Measurements from ENCODE around the gene SNF8. TPM values are rescaled to one million over a fixed set of nuclear protein-coding genes. Genes with fewer than 3 reads are reported as not detected.

SNF8 gene
- total RNA-seq, 1 experiment from 2014 or later: 156 TPM

- no peaks in the 10 kb centered on the region for H3K9me3 Mint-ChIP-seq (ENCODE audit: unreplicated experiment)
- TF ChIP-seq CTCF (IDR thresholded peaks at IDR 0.05; ENCODE audit: unreplicated experiment): no peak
- no peak overlapping the region for H3K4me3 Mint-ChIP-seq (ENCODE audit: unreplicated experiment)
- BruUV-seq (replicated peaks): no TSS peak
- peaks cover 17% of the 10 kb centered on the region for H3K36me3 Mint-ChIP-seq (ENCODE audit: insufficient read depth, unreplicated experiment)
- no peak for DNase-seq (ENCODE audit: unreplicated experiment)
- no peak overlapping the region for H3K27ac Mint-ChIP-seq (ENCODE audit: low read depth, unreplicated experiment)
- POLR2A ChIA-PET: interaction anchor here (4.1 kb wide), 1 partner anchor 25 kb away, joined by 38 read pairs; no protein-coding TSS in a partner anchor
- H3K4me1 Mint-ChIP-seq (ENCODE audit: insufficient read depth, unreplicated experiment): no peaks in the 10 kb centered on the region
- intact Hi-C loops (cut with micrococcal nuclease): no loop called here
- CTCF ChIA-PET: interaction anchor here (1.2 to 4.0 kb wide), 2 partner anchors 86 to 166 kb away, joined by 3 to 18 read pairs; partner anchors contain the start of gene PRAC2
- no peaks in the 10 kb centered on the region for H3K27me3 Mint-ChIP-seq (ENCODE audit: insufficient read depth, unreplicated experiment)
Observed at GRCh38 chr17:48890086-48890485, 54.6 kb downstream of the SNF8 start.

- intact Hi-C loops (cut with micrococcal nuclease): no loop called here
- CTCF ChIA-PET: interaction anchor here (0.5 to 5.4 kb wide), 19 partner anchors 14 to 339 kb away, joined by 3 to 27 read pairs (median 4); partner anchors contain the start of genes HOXB13 and PRAC2
- BruUV-seq (replicated peaks): no TSS peak
- no peak for TF ChIP-seq CTCF (IDR thresholded peaks at IDR 0.05; ENCODE audit: unreplicated experiment)
- DNase-seq (ENCODE audit: unreplicated experiment): no peak
- Mint-ChIP-seq H3K27ac (ENCODE audit: low read depth, unreplicated experiment) (no peak overlapping the region), H3K9me3 (ENCODE audit: unreplicated experiment) (no peaks in the 10 kb centered on the region), H3K36me3 (ENCODE audit: insufficient read depth, unreplicated experiment) (no peaks in the 10 kb centered on the region), H3K4me1 (ENCODE audit: insufficient read depth, unreplicated experiment) (no peaks in the 10 kb centered on the region), H3K4me3 (ENCODE audit: unreplicated experiment) (no peak overlapping the region), H3K27me3 (ENCODE audit: insufficient read depth, unreplicated experiment) (no peaks in the 10 kb centered on the region)
- POLR2A ChIA-PET: interaction anchor here (1.6 kb wide), 1 partner anchor 81 kb away, joined by 4 read pairs; no protein-coding TSS in a partner anchor
Observed at GRCh38 chr17:48883171-48883570, 61.5 kb downstream of the SNF8 start.

- TF ChIP-seq CTCF (IDR thresholded peaks at IDR 0.05; ENCODE audit: unreplicated experiment): no peak
- Mint-ChIP-seq H3K27ac (ENCODE audit: low read depth, unreplicated experiment) (no peak overlapping the region), H3K27me3 (ENCODE audit: insufficient read depth, unreplicated experiment) (no peaks in the 10 kb centered on the region), H3K36me3 (ENCODE audit: insufficient read depth, unreplicated experiment) (no peaks in the 10 kb centered on the region), H3K4me3 (ENCODE audit: unreplicated experiment) (no peak overlapping the region), H3K4me1 (ENCODE audit: insufficient read depth, unreplicated experiment) (no peaks in the 10 kb centered on the region), H3K9me3 (ENCODE audit: unreplicated experiment) (no peaks in the 10 kb centered on the region)
- DNase-seq (ENCODE audit: unreplicated experiment): no peak
- CTCF ChIA-PET: interaction anchor here (0.5 to 2.5 kb wide), 14 partner anchors 10 to 754 kb away, joined by 3 to 17 read pairs (median 3); no protein-coding TSS in a partner anchor
- BruUV-seq (replicated peaks): no TSS peak
- POLR2A ChIA-PET: interaction anchor here (1.6 kb wide), 1 partner anchor 80 kb away, joined by 4 read pairs; no protein-coding TSS in a partner anchor
- intact Hi-C loops (cut with micrococcal nuclease): no loop called here
Observed at GRCh38 chr17:48882272-48882671, 62.4 kb downstream of the SNF8 start.

Other genes starting within 250 kb of the SNF8 start
- not detected in 2 replicates for gene PRAC1, start 222.3 kb downstream of the SNF8 start, total RNA-seq (2022)
- not detected in 2 replicates for gene PRAC2, start 221.7 kb downstream of the SNF8 start, total RNA-seq (2022)
- not detected in 2 replicates for gene HOXB13, start 216.1 kb downstream of the SNF8 start, total RNA-seq (2022)
- gene TTLL6, start 127.6 kb downstream of the SNF8 start, total RNA-seq (2022): not detected in 2 replicates
- gene CALCOCO2, start 113.8 kb downstream of the SNF8 start, total RNA-seq (2022): 96.1 and 113 TPM in 2 replicates
- gene ATP5MC1, start 52.1 kb downstream of the SNF8 start, total RNA-seq (2022): 149 and 150 TPM in 2 replicates
- gene UBE2Z, start 36.4 kb downstream of the SNF8 start, total RNA-seq (2022): 106 and 115 TPM in 2 replicates
- not detected in 2 replicates for gene GIP, start 23.8 kb upstream of the SNF8 start, total RNA-seq (2022)
- gene IGF2BP1, start 52.5 kb upstream of the SNF8 start, total RNA-seq (2022): 0.02 and 0.27 TPM in 2 replicates
- 0.05 TPM in 1 of 2 replicates, not detected in the other for gene B4GALNT2, start 187.9 kb upstream of the SNF8 start, total RNA-seq (2022)